H4 (cell line): Measurements from ENCODE around the gene CCNQ. TPM values are rescaled to one million over a fixed set of nuclear protein-coding genes. Genes with fewer than 3 reads are reported as not detected.

Experiments used
- DNase-seq: peaks from one replicate; pipeline ENCODE4 v3.0.0-alpha.2; 2015; ENCODE audit warnings: low spot score
- total RNA-seq: library from RNA; depleted of rRNA; stranded (reverse); fragments of >200 nt; shearing (Covaris generic); gene quantifications from 2 replicates; pipeline ENCODE4 v1.2.3, GENCODE V29; 2014; rRNA removed

CCNQ gene
- total RNA-seq, result 31.4 and 36.2 TPM in 2 replicates

DNA sequence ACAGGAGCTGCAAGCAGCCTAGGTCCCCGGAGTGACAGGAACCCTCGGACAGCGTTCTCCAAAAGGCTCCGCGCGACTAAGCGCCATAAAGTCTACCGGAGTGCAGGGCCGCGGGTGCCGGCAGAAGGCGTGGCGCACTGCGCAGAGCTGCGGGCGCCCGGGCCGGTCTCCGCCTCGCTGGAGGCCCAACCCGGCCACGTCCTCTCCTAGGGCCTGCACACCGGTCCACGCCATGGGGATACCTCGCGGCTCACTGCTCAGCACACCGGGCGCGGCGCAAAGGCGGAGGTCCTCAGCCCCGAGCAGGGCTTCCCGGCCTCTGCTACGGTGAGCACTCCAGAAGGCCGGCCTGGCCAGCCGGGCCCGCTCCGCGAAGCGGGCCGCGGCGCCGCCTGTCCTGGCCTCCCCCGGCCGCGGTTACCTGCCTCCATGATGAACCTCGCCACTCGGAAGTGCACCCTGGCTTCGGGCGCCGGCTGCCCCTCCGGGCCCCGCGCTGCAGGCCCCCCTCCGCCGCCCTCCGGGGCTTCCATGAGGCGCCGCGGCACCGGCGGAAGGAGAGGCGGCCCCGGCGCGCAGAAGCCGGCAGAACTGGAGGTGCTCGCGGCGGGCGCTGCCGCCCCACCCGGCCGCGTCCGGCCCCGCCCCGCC lies at the start of gene CCNQ:
Gene CCNQ, minus strand, starts transcription at position 599 of the 651 bp plus-strand sequence. Its CDS starts 66 bp downstream, at position 533.
- no peak for DNase-seq

- DNase-seq, result no peak
These were observed 48.8 kb upstream of the CCNQ start for GRCh38 chrX:153647461-153648357.

DNA sequence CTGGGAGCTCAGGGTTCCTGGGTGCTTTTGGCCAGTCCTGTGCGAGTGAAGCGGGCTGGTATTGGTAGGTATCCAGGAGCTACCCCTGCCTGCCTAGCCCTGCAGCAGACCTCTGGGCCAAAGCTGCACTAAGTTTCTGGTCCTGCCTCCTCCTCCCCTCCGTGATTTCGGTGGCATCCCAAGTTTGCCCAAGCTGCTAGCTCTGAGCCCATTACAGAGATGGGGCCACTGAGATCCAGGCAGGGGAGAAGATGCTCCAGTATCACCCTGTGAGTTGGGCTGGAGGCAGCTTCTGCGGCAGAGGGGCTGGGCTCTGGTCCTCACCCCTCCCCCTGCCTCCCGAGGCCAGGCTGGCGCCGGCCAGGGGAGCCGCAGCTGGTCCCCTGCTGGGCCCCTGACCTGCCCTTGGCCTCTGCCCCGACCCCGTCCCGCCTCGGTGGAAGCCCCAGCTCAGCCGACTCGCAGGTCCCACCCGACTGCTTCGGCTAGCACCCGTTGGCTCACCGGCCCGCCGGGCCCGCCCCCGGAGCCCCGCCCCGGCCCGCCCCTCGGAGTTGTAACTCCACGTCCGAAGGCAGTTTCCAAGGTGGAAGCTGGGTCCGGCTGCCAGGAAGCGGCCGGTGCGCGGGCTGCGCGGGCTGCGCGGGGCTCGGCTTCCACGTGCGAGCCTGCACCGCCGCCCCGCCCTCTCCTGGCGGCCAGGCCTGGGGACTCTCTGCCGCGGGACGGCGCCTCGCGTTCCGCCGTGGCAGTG lies 47.9 kb upstream of the CCNQ start, which contains the start of gene DUSP9:
Gene DUSP9, plus strand, starts transcription at position 584 of the 754 bp plus-strand sequence. CDS start 751 bp downstream, outside the sequence.
- no peak for DNase-seq

DNA sequence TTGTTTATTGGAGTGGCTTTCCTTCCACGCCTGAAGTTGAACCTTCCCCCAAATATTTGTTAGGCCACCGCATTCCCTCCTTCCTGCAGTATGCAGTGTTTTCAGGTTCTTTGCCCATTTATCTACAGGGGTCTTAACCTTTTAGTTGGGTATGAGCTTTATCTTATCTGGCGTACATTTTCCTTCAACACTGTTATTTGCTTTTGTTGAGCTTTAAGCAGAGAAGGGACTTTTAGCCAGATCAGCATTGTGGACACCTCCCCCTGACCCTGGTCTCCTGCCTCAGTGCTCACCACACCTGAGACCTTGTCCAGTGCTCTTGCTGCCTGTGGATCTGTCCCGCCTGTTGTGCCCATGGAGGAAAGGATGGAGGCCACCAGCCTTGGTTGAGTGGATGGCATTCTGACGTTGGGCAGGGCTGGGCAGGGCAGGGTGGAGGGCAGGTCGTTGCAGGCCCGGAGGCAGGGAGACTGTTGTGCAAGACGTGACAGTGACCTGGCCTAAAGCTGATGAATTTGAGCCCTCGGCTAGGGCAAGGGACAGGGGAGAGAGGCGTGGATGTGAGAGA lies 47.1 kb upstream of the CCNQ start:
- DNase-seq, result no peak

- DNase-seq, result no peak
These were observed 46.2 kb upstream of the CCNQ start for GRCh38 chrX:153645151-153645550.

DNA sequence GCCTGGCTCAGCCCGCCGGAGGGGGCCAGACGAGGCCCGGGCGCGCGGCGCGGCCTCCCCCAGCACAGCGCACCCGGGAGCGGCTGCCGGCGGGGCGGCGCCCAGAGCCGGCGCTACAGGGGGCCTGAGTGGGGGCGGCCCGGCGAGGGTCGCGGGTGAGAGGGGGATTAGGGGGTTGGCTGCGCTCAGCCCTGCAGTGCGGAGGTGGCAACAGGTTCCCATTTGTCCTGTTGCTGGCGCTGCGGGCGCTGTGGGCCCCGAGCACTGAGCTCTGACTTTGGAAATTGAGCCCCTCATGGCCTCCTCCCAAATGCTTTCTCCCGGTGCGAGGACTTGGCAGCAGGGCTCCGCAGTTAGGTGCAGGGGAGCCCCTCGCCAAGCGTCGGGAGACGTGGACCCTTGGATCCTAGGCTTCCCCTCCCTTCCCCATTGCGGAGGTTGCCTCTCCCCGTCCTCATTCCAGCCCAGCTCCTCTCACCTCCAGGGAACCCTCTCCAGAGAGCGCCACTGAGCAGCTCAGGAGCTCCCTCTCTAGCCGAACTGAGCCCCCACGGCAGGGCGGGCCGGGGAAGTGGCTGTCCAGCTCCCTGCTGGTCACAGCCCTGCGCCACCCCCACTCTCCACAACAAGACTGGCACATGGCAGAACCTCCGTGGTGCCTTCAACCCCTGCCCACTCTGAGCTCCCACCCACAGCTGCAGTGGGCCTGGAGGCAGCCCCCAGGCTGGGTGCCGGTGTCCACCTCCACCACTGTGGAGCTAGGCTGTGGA lies 45.6 kb upstream of the CCNQ start:
- no peak for DNase-seq

DNA sequence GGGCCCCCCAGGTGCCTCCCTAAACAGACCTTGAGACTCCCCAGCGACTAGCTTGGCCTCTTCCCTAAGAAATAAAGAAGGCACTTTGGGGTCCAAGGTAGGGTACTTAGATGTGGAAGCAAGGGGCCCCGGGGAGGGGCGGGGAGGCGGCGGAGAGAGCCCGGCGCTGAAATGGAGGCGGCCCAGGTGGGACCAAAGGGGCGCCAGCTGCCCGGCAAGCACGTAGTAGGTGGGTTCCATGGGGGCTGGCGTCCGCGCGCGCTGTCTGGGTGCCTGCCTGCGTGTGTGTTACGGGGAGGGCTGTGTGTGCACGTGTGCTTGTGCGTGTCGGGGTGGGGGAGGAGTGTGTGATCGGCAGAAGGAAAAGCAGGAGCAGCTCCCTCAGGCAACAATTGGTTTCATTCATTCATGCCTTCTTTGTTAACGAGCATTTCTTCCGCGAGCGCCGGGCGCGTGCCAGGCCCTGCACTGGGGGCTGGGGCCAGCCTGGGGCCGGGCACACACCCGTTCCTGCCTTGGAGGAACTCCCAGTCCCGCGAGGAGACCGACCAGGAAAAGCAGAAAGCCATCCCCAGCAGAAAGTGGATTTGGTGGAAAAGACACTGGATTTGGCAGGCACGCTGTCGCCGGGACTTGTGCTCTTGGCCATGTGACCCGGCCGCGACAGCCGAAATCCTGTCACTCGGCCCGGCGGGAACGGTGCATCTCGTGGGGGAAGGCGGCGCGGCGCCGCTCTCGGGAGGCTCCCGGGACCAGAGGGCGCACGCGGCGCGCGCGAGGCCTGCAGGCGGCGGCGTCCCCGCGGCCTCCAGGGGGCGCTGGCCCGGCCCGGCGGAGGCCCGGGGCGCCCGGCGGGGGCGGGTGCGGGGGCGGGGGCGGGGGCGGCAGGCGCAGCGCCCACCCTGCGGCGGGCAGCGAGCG lies 44.8 kb upstream of the CCNQ start:
- DNase-seq, result no peak

- no peak for DNase-seq
These were observed 43.9 kb upstream of the CCNQ start for GRCh38 chrX:153642655-153643430.

DNA sequence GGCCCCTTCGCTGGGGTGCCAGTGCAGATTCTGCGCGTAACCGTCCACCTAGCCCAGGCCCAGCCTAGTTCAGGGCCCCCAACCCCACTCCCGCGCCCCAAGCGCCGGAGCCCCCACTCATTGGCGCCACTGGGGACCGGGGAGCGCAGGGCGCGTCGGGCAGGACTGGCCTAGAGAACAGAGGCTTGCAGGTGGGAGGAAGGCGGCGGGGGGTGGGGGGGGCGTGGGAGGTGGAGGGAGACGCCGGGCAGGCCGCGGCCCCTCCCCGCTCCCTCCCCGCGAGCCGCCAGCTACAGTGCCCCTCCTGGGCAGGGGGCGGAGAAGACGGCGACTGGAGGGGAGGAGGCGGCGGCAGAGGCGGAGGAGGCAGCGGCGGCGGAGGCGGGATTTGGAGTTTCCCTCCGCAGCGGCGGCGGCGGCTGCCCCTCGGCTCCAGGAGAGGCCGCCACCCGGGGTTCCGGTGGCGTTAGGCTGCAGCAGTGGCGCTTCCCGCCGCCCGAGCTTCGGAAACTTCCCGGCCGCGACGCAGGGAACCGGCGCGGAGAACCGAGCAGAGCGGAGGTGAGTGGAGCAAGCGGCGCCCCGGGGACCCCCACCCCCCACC lies 43.2 kb upstream of the CCNQ start:
- DNase-seq, result no peak

DNA sequence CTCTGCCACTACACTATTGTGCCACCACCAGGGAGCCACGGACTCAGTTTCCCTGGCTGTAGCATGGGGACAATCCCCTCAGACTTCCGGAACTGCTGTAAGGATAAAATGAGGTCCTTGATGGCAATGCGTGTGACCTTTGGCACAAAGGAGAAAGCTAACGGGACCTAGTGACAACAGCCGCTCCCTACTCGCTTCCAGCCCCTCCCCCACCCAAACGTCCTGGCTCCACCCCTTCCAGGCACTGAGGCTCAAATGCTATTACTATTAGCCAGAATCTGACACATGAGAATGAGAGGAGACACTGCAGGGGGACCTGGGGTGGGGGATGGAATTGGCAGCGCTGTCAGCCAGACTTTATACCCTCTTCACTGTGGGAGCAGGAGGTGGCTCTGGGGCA lies 42.7 kb upstream of the CCNQ start:
- DNase-seq, result no peak

GRCh38 chrX:153640736-153641575 lies 42.0 kb upstream of the CCNQ start:
- DNase-seq, result no peak

- DNase-seq, result no peak
These were observed 41.2 kb upstream of the CCNQ start for GRCh38 chrX:153640045-153640686.

DNA sequence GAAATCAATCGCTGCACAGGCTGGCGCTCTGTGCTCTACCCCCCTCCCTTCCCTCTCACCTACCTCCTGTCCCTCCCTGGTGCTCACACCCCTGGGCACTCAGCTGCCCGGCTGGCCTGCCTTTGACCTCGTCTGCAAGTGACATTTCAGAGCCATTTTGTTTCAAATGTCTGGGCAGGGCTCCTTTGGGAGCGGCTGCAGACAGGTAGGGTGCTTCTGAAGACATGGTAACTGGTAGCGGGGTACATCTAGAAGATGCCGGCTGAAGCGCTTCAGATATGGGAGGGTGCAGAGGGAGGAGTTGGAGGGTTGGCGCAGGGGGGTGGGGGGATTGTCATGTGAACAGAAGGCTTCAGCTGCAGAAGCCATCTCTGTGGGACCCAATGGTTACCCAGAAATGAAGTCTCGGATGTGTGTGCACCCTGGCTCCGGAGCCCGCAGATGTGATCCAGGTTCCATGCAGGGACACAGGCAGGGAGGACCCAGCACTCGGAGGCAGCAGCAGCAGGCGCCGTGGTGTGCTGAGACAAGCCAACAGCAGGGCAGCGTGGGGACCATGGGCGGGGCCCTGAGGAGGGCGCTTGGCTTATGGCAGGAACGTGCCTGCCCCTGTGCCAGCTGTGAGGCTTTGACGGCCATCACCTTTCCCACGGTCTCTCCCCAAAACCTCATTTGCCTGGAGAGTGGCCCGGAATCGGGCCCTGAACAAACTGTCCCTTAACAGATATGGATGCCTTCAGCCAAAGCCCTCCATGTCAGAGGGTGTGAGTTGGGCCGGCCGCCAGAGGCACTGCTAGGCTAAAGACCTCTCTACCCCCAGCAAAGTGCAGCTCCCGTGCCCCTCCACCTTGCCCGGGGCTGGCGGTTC lies 40.5 kb upstream of the CCNQ start:
- DNase-seq, result no peak

DNA sequence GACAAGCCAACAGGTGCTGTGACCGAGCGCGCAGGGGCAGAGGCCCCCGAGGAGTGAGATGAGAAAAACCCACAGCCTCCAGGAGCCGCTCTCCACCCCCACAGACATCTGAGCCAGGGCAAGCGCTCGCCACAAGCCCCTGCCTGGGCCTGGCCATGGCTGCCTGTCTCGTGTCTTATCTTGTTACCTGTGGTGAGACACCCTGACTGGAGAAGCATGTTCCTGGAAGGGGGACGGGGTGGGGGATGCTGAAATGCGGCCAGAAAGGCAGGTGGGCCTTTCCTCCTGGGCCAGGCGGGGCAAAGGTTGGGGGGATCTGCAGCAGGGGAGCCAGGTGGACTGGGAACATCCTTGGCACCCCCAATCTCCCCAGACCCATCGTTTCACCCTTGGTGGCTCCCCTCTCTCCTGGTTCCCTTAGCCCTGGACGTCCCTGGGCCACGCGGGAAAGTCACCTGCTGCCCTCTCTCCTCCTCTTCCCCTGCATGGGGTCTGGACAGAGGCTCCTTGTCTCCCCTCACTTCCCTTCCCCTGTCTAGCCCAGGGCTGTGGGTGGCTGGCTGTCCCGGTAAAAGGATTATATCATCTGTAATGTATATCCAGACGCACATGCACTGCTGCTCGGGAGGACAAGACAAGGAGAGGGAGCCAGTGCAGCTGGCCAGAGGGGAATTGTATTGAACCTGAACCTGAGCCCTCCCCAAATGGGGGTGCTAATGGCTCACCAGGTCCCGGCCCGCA lies 39.7 kb upstream of the CCNQ start:
- DNase-seq, result no peak

DNA sequence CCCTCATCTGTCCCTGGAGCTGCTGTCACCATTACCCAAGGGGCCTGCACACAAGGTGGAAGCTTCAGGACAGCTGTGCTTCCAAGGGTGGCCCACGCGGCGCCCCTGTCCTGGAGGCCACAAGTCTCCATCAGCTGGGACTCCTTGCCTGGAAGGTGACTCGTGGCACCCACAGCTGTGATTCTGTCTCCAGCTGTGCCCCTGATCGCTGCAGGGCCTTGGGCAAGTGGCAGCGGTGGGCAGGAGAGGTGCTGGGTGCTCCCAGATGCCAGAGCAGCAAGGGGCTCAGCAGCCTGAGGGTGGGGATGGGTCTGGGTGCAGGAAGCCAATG lies 39.1 kb upstream of the CCNQ start:
- DNase-seq, result no peak
